NCI-H2081 treated with DMSO at 0.1 percent for 48 hours (cell line): ENCODE data around the gene ACTR3C.
"Not testable (repeated sequence)": the region's sequence is repeated elsewhere in the genome, so short reads cannot be mapped to it uniquely, and the experiment has no call there.

Experiments
- DNase-seq: peaks from one replicate; lab custom pipeline; 2025; lab: John Stamatoyannopoulos, UW

The ACTR3C gene

DNA sequence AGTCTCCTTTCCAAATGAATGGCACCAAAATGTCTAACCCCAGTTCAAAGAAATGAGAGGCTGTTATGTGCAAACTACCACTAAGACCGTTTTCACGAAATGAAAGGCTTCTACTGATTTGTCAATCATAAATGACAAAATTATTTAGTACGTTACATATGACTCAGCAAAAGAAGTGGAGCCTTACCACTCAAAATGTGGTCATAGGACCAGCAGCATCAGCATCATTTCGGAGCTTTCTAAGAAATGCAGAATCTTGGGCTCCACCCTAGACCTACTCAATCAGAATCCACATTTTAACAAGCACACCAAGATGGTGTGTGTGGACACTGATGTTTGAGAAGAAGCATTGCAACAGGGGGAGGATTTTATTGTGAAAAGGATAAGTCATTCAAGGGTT is 120.5 kb downstream of the ACTR3C start:
- not testable (repeated sequence) for DNase-seq
